GM19397 (cell line): Measurements from ENCODE around the gene CCDC144A.
"Not testable (repeated sequence)": the region's sequence is repeated elsewhere in the genome, so short reads cannot be mapped to it uniquely, and the experiment has no call there.

Experiments used
- ATAC-seq: cut with Tn5 transposase; IDR thresholded peaks from one replicate; pipeline ENCODE4 v1.9.1; 2021; ENCODE audit warnings: mild to moderate bottlenecking, moderate library complexity; ENCODE audit not compliant: unreplicated experiment

Gene CCDC144A, protein sequence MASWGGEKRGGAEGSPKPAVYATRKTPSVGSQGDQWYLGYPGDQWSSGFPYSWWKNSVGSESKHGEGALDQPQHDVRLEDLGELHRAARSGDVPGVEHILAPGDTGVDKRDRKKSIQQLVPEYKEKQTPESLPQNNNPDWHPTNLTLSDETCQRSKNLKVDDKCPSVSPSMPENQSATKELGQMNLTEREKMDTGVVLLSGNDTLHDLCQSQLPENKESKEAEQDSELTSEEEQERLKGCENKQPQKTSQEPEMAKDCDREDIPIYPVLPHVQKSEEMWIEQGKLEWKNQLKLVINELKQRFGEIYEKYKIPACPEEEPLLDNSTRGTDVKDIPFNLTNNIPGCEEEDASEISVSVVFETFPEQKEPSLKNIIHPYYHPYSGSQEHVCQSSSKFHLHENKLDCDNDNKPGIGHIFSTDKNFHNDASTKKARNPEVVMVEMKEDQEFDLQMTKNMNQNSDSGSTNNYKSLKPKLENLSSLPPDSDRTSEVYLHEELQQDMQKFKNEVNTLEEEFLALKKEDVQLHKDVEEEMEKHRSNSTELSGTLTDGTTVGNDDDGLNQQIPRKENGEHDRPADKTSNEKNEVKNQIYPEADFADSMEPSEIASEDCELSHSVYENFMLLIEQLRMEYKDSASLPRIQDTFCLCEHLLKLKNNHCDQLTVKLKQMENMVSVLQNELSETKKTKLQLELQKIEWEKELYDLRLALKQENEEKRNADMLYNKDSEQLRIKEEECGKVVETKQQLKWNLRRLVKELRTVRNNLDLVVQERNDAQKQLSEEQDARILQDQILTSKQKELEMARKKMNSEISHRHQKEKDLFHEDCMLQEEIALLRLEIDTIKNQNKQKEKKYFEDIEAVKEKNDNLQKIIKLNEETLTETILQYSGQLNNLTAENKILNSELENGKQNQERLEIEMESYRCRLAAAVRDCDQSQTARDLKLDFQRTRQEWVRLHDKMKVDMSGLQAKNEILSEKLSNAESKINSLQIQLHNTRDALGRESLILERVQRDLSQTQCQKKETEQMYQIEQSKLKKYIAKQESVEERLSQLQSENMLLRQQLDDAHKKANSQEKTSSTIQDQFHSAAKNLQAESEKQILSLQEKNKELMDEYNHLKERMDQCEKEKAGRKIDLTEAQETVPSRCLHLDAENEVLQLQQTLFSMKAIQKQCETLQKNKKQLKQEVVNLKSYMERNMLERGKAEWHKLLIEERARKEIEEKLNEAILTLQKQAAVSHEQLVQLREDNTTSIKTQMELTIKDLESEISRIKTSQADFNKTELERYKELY (N-terminal part only)

GRCh38 chr17:16689731-16690281 lies at the start of gene CCDC144A:
Gene CCDC144A (plus strand): TSS chr17:16690241. CDS start chr17:16690401, 160 bp downstream.
- ATAC-seq, result not testable (repeated sequence)

DNA sequence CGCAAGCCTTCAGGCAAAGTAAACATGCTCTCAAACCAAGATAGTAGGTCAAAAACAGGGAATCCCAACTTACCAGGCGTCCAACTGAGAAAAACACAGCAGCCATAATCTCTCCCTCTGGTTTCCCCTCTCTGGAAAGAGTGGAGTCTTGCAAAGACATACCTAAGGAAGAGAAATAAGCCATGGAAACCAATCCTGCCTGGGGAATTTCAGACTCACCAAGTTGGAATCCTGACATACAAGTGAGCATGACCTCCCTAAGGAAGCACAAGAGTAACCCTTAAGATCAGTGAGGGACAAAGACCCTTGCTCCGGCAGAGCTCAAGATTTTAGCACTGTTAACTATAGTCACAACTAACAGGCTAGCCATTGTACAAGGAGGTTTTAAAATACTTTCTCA lies 40.5 kb upstream of the CCDC144A start:
- ATAC-seq, result no peak

DNA sequence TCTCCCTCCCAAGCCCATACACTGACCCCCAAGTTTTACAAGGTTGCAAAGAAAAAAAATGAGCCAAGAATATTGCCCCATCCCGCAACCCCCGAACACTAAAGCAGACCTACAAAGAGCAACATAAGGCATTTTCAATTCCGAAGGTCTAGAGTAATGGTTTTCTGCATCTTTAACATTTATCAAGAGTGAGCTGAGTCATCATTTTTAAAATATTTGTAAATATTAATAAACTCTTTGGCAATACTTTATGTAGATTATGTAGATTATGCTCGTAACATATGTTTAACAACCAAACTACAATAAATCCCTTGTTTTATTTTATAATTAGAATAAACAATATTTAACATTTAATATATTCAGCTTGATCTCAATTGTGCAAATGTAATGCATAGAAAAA lies 37.8 kb upstream of the CCDC144A start:
- no peak for ATAC-seq

GRCh38 chr17:16652847-16653366 lies 37.1 kb upstream of the CCDC144A start:
- ATAC-seq, result no peak

GRCh38 chr17:16653367-16654041 lies 36.5 kb upstream of the CCDC144A start, which contains the start of gene ZNF624:
Gene ZNF624 (minus strand): TSS chr17:16653850.
- ATAC-seq, result peak; percentile 91

- ATAC-seq, result no peak
Measured at GRCh38 chr17:16661217-16661616, 28.8 kb upstream of the CCDC144A start.

DNA sequence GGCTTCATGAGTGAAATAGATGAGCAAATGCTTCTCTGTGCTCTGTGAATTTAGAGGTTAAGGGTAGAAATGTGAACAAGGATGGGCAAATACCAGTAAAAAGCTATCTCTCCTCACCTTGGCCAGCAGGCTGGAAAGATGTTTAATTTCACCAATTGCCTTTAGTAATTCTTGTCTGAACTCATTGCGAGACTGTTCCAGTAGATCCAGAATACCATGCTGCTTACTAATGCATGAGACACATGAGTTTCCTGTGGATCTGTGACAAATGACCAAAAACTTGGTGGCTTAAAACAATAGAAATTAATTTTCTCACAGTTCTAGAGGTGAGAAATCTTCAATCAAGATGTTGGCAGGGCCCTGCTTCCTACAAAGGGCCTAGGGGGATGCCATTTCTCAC lies 27.1 kb upstream of the CCDC144A start:
- ATAC-seq, result no peak

DNA sequence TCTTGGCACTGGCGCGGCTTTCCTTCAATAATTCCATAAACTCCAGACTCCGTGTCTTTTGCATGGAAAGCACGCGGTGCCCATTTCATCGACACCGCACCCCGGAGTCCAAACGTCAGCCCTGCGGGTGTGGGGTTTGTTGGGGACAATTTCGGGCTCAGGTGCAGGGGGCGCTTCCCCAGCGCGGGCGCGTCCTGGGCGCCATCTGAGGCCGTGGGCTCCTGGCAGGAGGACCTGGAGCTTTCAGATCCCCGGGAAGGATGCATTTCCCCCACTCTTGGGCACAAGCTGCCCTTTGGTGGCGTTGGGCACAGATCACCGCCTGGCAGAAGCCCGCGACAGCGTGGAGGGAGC lies 23.5 kb upstream of the CCDC144A start:
- not testable (repeated sequence) for ATAC-seq

DNA sequence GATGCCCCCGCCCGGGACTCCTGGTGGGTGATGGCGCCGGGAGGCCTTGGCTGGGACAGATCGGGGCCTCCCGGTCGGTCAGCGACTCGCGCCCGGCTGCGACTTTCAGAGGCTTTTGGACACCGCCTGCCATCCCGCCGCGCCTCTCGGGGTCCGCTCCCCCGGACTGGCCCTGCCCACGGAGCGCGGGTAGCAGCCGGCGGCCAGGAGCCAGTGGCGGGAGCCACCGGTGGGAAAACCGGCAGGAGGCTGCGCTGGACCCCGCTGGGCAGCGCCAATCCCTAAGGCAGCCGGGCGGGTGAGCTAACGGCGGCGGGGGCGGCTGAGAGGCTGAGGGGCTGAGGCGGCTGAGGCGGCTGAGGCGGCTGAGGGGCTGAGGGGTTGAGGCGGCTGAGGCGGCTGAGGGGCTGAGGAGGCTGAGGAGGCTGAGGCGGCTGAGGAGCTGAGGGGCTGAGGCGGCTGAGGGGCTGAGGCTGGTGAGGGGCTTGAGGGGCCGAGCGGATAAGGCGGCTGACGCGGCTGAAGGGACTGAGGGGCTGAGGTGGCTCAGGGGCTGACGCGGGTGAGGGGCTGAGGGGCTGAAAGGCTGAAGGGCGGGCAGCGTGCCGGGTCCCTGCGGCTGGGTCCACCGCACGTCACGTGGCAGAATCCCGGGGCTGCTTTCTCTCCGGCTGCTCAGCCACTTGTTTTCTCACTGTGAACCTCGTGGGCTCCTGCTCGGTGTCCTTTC lies 23.0 kb upstream of the CCDC144A start:
- not testable (repeated sequence) for ATAC-seq

- no peak for ATAC-seq
Measured at GRCh38 chr17:16676676-16677268, 13.3 kb upstream of the CCDC144A start.

DNA sequence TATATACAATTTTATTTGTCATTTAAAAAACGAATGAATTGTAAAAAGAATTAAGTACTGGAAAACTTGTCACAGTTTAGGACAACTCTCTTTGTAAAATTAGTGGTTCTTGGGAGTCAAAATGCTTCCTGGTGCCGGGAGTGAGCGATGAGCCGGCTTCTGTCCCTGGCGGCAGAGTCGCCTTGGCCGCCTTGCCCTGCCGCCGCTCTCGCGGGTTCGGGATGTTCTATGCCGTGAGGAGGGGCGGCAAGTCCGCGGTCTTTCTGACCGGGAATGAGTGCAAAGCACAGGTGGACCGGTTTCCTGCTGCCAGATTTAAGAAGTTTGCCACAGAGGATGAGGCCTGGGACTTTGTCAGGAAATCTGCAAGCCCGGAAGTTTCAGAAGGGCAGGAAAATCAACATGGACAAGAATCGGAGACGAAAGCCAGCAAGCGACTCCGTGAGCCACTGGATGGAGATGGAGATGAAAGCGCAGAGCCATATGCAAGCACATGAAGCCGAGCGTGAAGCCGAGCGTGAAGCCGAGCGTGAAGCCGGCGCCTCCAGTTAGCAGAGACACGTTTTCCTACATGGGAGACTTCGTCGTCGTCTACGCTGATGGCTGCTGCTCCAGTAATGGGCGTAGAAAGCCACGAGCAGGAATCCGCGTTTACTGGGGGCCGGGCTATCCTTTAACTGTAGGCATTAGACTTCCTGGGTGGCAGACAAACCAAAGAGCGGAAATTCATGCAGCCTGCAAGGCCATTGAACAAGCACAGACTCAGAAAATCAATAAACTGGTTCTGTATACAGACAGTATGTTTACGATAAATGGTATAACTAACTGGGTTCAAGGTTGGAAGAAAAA lies 6.5 kb upstream of the CCDC144A start:
- ATAC-seq, result not testable (repeated sequence)

DNA sequence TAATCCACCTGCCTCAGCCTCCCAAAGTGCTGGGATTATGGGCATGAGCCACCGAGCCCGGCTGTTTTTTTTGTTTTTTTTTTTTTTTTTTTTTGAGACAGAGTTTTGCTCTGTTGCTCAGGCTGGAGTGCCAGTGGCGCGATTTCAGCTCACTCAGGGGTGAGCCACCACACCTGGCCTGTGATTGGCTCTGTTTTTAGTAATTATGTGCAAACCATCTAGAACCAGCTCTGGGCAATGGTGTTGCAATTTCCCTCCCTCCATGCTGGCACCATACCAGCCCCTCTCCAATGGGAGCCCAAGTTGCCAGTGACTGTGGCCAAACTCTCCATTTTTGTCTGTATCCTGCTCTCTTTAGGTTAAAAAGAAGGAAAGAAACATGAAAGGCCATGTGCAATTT lies 4.0 kb upstream of the CCDC144A start:
- ATAC-seq, result not testable (repeated sequence)

- not testable (repeated sequence) for ATAC-seq
Measured at GRCh38 chr17:16687151-16687550, 2.9 kb upstream of the CCDC144A start.

GRCh38 chr17:16690447-16690846 lies 406 bp downstream of the CCDC144A start:
- not testable (repeated sequence) for ATAC-seq

DNA sequence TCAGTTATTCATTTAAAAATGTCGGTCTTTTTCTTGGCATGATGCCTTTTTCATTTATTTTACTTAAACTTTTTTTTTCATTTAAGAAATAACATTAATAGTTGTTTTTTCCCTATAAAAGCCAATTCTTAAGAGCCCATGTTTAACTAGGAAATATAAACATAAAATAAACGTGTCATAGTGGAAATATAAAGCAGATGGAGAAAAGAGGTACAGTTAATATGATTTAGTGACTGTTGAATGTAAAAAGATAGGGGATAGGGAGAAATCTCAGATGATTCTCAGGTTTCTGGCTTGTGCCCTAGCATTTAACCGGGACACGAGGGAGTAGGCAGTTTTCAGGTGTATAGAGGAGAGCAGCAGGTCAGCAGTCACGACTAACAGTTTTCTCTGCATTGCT lies 7.6 kb downstream of the CCDC144A start:
- not testable (repeated sequence) for ATAC-seq

DNA sequence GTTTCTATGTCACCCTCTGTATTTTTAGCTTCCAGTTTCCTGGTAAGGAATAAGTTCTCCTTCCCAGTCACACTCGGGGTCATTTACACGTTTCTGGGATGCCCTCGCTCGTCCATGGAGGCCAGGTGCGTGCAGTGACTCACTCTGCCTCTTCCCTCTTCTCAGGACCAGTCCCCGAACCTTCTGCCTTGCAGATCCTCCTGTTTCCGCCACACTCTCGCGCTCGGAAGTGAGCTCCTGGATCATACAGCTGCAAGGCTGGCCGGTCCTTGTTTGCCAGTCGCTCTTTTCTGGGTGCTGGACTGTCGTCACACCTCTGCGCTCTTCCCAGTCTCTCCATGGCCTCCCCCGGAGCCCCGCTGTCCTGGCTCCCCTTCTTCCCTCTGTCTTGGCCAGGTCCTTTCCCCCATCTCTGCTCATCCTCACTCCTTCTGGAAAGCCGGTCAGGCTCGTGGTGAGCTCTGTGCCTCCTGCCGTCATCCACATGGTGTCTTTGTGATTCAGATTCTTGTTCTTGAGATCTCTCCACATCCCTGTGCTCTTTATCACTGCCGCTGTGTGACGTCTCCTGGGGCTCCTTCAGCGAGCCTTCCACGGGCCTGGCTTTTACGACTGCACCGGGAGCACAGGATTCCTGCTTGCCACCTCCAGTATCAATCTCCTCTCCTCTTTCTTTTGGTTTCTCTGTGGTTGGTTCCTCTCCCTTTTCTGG lies 55.6 kb downstream of the CCDC144A start:
- not testable (repeated sequence) for ATAC-seq

GRCh38 chr17:16746571-16746970 lies 56.5 kb downstream of the CCDC144A start:
- not testable (repeated sequence) for ATAC-seq
